NCI-H774 (cell line): Measurements from ENCODE around the gene LSP1.
"Not testable (repeated sequence)": the region's sequence is repeated elsewhere in the genome, so short reads cannot be mapped to it uniquely, and the experiment has no call there.

Experiments used
- DNase-seq: peaks from one replicate; lab custom pipeline; 2025; lab: John Stamatoyannopoulos, UW

The LSP1 gene

DNA sequence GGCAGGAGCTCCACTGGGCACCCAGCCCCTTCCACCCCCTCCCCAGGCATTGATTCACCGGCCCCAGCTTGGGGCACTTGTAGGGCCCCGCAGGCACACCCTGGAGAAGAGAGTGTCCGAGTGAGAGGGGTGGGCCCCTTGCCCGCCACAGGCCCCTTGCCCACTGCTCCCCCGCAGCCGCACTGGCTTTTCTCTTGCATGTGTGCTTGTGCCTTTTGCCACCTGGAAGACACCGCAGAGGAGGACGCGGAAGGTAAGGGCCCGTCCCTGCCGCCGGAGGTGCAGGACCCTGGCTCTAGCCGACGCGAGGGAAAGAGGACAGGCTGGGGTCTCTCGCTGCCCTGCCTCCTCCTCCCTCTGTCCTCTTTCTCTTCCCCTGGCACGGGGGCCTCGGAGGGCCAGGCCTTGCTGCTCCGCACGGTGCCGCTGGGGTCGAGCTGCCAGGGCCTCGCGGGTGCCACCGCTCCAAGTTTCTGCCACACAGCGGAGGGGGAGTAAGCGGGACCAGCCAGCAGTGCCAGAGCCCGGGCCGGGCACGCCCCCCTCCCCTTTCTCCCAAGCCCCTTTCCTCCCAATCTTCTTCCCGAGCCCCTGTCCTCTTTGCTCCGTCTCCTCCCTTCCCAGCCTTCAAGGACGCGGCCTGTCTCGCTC is 76.1 kb downstream of the LSP1 start:
- DNase-seq: no peak

DNA sequence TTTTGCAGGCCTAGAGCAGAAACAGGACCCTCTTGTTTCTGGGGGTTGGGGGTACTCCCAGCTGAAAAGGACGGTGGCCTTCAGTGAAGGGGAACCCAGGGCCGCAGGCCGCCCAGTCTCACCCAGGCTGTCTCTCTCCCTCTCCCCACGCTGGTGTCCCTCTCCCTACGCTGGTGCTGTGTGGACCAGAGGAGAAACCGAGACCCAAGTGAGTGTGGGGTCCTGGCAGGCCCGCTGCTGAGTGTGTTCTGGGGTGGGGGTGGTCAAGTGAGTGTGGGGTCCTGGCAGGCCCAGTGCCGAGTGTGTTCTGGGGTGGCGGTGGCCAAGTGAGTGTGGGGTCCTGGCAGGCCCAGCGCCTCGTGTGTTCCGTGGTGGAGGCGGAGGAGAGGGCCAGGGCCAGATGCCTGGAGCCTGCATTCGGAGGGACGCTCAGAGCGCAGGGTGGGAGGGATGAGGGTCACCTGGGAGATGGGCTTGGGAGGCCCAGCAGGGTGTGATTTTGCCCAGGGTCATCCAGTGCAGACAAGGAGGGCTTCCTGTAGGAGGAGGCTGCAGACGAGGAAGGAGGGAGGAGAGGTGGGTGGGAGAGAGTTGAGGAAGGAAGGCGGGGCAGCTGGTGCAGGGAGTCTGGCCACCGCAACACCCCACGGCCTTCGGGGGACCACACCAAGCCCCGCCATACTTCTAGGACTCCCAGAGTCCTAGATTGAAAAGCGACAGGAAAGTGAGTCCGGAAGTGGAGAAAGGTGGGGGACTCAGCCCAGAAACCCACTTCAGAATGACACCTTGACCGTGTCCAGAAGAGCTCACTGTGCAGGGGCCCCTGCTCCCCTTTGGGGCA is 77.0 kb downstream of the LSP1 start:
- DNase-seq: no peak

DNA sequence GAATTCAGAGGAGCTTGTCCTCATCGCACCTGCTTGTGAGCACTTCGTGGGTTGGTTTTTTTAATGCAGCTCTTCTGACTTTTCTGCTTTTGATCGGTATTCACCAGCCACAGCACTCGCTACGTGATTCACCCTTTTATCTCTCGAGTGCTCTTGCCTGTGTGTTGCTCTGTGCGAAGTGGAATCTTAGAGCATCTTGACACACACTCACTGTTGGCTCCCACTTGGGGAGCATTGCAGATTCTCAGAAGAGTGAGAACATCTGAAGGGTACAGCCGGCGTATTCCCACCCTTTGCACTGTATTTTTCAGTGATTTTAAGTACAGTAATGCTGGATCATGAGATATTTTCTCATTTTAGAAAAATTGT is 77.6 kb downstream of the LSP1 start:
- DNase-seq: no peak

DNA sequence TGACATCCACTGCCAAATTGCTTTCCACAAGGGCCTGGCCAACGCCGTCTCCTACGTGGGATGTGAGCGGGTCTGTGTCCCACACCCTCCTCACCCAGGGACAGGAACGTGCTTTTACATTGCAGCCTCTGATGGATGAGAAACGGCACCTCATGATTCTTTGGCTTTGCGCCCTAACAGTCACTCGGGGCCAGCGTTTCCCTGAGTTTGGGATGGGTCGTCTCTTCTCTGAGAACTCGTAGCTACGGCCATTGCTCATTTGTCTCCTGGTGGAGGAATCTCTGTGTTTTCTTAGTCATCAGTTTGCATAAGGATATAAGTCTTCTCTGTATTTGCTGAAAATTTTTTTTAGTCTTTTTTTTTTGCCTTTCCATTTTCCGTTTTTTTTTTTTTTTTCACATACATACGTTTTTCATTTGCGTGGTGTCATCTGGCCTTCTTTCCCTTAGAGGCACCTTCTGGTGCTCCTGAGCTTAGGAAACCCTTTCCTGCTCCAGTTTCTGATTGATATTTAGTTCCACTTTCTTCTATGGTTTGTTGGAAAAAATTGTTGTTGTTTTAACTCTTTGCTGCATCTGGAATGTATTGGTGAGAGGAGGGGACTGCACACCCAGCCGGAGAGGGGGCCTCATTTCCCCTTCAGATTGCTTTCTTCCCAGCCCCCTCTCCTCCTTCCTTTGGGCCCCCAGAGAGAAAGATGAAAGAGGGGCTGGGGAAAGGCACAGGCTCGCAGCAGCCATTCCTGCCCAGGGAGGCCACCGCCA is 78.6 kb downstream of the LSP1 start:
- DNase-seq: no peak

DNA sequence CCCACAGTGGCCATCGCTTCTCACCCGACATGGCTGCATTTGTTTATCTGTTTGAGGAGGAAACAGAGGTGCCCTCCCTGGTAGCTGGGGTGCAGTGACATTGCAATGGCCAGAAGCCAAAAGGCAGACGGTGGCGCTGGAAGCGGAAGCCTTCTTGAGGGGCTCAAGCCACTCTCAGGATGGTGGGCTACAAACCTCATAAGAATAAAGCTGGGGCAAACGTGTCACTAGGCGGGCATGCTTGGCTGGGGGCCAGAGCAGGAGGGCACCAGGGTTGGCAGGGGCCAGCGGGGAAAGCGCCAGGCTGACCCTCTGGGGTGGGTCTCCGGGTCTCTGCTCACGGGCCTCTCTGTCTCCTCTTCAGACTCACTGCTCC is 79.2 kb downstream of the LSP1 start:
- no peak for DNase-seq

DNA sequence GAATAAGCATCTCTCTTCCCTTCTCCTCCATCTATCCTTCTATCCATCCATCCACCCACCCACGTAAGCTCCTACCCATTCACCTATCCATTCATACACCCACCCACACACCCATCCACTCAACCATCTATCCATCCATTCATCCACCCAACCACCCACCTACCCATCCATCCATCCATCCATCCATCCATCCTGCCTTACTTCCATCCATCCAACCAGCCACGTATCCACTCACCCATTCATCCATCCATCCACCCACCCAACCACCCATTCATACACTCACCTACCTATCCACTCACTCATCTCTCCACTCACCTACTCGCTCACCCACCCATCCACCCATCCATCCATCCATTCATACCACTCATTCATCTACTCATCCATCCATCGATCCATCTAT is 79.8 kb downstream of the LSP1 start:
- no peak for DNase-seq

DNA sequence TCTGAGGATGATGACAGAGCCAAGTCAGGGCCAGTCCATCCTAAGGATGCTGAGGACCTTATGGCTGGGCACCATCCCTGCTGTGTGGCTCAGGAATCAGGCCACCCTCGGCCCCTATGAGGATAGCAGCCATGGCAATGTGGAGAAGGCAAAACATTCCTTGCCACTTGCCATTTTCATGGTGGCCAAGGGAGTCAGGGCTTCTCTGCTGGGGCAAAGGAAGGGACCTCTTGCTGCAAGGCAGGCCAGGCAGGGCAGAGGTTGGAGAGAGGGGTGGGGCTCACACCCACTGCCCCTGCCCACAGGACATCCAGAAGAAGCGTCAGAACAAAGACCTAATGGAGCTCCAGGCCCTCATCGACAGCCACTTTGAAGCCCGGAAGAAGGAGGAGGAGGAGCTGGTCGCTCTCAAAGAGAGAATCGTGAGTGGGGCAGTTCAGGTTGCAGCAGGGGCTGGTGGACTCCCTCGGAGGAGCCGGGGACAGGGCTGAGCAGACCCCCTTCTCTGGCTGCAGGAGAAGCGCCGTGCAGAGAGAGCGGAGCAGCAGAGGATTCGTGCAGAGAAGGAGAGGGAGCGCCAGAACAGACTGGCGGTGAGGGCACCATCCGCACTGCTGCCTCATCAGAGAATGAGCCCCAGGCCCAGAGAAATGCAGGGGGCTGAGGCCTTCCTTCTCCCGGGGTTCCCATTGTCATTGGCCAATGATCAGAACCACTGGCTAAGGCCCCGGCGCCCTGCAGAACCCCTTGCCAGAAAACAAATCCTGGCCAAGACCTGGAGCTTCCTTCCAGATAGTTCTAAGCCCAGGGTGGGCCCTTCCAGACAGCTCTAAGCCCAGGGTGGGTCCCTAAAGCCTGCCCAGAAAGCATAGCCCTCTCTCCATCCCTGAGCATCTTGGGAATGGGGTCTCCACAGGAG is 80.8 kb downstream of the LSP1 start:
- no peak for DNase-seq

DNA sequence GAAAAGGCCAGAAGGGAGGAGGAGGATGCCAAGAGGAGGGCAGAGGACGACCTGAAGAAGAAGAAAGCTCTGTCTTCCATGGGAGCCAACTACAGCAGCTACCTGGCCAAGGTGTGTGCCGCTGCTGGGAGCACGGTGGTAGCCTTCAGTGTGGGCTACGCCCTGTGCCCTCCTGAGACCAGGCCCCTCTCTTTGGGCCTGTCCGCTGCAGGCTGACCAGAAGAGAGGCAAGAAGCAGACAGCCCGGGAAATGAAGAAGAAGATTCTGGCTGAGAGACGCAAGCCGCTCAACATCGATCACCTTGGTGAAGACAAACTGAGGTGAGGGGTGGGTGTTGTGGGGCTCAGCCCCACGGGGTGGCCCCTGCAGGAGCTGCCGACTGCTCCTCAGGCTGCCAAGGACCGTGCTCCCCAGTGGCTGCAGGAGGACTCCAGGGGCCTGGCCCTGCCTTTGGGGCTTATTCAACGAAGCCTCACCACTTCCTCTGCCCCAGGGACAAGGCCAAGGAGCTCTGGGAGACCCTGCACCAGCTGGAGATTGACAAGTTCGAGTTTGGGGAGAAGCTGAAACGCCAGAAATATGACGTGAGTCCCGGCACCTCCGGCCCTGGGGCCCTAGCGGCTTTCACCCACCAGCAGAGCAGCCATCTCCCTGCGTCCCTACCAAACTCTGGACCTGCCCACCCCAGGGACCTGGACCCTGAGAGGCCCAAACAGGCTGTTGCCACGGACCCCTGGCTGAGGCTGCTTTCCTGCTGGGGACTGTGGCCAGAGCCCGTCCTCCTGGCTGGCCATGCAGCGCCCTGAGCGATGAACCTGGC is 81.7 kb downstream of the LSP1 start:
- no peak for DNase-seq

DNA sequence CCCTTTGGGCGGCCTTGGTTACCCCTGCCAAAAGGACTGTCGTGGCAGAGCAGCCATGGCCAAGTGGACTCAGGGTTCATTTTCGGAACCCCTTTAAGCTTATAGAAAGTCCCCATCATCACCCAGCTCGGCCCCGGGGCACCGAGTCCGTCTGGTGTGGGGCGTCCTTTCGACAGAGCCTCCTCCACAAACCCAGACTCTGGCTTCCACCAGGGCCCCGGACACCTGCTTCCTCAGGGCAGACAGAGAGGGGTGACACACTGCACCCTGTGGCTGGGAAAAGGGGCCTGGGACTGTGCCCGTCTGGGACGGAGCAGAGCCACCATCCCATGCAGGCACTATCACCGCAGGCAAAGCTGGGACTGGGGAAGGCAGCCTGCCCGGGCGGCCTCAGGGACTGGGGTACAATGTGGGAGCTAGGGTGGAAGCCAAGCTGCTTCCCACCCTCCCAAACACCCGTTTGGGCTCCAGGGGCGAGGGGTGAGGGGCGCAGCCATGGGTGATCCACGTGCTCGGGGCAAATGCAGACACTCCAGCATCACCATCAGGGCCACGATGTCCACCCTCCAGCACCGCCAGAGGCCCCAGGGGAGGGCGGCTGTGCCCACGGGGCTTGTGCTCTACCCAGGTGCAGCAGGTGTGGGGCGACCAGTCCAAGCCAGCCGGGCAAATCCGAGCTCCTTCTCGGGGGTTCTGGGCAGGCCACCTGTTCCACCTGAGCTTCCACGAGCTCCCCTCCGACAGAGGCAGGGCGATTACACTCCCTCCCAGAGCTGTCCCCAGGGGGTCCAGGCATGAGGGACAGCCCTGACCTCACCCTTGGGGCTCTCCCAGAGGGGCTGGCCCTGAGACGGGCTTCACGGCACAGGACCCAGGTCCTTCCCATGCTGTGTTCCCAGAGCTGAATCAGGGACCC is 82.5 kb downstream of the LSP1 start:
- DNase-seq: no peak

DNA sequence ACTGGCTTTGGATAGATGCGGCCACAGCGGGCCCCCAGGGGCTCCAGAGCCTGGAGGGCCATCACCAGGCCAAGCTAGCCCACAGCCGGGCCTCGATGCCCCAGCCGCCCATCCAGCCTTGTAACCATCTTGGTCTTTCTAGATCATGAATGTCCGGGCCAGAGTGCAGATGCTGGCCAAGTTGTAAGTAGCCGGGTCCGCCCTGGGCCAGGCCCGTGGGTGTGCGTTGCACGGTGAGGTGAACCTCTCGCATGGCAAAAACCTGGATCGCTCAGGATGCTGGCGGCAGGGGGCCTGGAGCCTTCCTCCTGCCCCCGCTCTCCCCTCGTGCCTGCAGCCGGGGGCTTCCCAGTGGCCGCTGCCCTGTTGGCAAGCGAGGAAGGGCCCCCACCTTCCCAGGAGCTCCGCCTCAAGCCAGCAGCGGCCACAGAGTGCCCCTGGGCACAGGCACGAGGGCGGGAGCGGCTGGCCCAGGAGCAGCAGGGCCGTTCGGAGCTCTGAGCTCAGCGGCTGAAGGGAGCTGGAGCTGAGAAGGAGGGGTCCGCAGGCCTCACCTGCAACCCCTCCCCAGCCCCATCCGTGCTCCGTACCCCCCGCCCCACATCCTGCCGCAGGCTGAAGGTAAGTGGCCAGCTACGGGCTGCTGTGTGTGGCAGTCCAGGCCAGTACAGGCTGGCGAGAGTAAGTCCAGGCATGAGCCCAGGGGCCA is 83.3 kb downstream of the LSP1 start:
- no peak for DNase-seq

DNA sequence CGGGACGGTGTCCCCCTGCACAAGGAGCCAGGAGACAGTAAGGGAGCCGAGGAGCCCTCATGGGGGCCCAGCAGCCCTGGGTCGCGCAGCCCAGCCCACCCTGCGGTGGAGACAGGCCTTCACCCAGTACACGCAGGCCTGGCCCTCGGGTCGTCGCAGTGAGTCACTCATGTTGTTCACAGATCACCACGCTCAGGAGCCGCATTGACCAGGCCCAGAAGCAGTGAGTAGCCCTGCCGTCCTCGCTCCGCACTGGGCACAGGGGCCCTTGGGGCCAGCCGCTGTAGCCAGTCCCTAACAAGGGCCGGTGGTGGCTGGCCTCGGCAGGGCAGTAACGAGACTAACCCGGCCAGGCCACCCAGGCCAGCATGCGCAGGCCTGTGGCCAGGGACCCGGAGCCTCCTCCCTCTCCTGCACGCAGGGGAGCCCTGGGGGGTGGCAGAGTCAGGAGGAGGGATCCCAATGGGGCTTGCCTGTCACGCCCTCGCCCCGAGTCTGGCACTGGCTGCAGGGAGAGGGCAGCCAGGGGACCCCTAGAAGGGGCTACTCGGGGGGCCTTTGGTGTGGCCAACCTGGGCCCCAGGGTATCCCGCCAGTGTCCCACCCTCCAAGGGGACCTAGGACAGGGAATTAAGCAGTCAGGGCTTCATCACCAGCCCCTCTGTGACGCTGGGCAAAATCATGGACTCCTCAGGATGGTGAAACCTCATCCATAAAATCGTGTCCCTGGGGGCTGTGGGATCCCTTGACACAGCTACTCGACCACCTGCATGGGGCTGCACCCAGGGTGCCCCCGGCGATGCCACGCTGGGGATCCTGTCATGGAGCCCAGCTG is 84.1 kb downstream of the LSP1 start:
- no peak for DNase-seq

DNA sequence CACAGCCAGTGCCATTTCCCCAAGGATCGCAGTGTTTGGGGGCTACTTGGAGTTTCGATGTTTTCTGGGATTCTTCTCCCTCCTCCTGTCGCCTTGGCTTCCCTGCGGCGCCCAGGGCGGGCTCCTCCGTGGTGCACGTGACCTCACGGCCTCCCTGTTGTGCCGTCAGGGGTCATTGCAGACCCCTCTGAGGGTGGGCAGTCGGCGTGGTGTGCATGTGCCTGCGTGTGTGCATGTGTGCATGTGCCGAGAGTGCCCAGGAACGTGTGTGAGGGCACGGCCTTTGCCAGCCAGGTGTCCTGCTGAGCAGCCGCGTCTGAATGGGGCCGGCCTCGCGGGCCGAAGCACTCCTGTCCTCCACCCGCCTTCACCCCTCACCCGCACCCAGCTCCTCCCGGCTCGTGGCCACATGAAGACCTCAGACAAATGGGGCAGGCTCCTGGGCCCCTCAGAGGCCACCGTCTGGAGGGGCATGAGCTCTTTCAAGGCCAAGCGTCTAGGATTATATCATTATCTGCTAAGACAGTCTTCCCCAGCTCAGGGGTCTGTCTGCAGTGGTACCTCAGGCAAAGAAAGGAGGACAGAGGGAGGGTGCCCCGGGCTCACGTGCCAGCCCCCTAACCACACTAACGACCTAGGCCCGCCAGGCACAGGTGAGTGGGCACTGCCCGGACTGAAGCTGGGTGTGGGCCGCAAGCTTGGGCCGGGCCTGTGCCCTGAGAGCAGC is 84.9 kb downstream of the LSP1 start:
- no peak for DNase-seq

DNA sequence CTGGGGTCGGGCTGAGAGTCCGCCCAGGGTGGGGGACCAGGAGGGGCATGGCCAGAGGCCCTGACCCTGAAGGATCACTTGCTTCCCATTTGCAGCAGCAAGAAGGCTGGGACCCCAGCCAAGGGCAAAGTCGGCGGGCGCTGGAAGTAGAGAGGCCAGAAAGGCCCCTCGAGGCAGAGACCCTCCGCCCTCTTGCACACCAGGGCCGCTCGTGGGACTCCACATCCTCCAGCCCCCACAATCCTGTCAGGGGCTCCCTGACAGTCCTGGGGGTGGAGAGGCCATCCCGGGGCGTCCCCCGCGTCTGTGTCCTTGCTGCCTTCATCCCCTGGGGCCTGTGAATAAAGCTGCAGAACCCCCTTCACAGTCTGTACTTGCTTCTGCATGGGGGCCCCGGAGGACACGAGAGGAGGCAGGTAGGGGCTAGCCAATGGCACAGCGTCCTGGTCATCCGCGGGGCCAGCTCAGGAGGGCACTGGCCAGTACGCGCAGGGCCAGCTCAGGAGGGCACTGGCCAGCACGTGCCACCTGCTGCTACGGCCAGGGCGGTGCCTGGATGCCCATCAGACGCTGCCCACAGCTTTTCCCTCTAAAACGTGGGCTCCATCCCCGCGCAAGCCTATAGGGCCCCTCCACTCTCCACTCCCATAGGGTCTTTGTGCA is 85.6 kb downstream of the LSP1 start:
- DNase-seq: no peak

DNA sequence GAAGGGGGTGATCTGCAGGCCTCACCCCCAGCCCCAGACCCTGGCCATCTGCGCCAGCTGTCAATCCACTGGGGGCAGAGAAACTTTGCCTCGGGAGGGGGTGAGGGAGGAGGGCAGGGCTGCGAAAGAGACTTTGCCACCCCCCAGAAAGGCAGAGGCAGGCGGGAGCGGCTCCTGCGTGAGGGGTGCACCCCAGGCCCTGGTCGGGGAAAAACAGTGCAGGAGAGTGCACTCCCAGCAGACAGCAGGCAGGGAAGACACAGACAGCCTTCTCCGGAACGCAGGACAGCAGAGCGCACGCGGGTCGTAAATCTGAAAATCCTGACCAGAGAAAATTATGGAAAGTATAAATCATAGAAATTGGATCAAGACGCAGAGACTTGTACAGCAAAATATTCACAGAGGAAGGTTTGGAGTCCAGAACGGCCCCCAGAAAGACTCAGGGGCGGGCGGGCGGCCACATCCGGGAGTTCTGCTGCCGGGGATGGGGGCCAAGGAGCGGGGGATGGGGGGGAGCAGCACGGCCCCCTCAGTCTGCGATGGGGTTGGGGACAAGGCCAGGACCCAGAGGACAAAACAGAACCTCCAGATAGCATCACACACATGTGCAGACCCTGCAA is 86.2 kb downstream of the LSP1 start:
- no peak for DNase-seq

DNA sequence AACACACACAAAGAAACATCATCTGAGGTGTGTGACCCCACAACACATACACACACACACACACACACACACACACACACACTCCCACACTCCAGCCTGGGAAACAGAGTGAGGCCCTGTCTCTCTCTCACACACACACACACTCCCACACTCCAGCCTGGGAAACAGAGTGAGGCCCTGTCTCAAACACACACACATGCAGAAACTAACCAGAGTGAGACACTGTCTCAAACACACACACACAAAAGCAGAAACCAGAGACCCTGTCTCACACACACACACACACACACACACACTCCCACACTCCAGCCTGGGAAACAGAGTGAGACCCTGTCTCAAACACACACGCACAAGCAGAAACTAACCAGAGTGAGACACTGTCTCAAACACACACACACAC is 86.9 kb downstream of the LSP1 start:
- DNase-seq: not testable (repeated sequence)
